H1 (cell line): ENCODE results near the gene TMEM220. TPM values are rescaled to one million over a fixed set of nuclear protein-coding genes. Genes with fewer than 3 reads are reported as not detected.

ENCODE experiments used
- polyA plus RNA-seq, 7 experiments: library from polyadenylated mRNA; depleted of rRNA in 3 of 7; stranded (reverse) in 5 of 7; unstranded in 2 of 7; fragments of >200 nt in 5 of 7; fragments of 200-250 nt in 2 of 7; gene quantifications; 1 replicate in 5 of 7; 2 replicates in 1 of 7; 4 replicates in 1 of 7; pipeline versions ENCODE4 v1.2.1 to v1.2.3, GENCODE V29; 2011 to 2013; ENCODE audit warnings: missing spikeins in 2 of 7, mixed read lengths in 2 of 7
- total RNA-seq: library from RNA; stranded (reverse); fragmentation: NEBNext Ultra II Directional; extraction: Animal tissue kit (Norgen Biotek cat#: 25700); gene quantifications from 2 replicates; pipeline ENCODE4 v1.2.1, GENCODE V29; 2021
- TF ChIP-seq, protein P1 (sequence below): fragments of 300-600 bp; sonication (generic); IDR thresholded peaks from 2 replicates; pipeline ENCODE4 v1.7.1; 2012; ENCODE audit warnings: low read length, moderate library complexity, mild to moderate bottlenecking, inconsistent platforms; ENCODE audit not compliant: insufficient replicate concordance

Gene TMEM220
- total and polyA plus RNA-seq, 2 of the 8 experiments (the other 6 are each of a cell fraction or from before 2014, with no cell fraction given), result 3.8 to 4.1 TPM

DNA sequence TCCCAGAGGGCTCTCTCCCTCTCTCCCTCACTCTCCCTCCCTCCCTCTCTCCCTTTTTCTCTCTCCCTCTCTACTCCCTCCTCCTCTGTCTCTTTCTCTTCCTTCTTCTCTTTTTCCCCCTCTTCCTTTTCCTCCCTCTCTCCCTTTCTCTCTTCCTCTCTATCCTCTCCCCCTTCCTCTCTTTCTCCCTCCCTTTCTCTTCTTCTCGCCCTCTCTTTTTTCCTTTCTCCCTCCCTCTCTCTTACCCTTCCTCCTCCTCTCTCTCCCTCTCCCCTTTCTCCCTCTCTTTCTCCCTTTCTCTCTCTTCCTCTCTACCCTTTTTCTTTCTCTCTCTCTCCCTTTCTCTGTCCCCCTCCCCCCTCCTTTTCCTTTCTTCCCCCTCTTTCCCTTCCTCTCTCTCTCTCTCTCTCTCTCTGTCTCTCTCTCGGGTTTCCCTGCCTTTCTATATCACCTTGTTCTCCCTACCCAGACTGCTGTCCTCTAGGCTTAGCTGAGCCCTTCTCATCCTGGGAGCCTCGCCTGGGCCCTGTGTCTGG lies 25.8 kb upstream of the TMEM220 start (continued):
- TF ChIP-seq, protein P1, sequence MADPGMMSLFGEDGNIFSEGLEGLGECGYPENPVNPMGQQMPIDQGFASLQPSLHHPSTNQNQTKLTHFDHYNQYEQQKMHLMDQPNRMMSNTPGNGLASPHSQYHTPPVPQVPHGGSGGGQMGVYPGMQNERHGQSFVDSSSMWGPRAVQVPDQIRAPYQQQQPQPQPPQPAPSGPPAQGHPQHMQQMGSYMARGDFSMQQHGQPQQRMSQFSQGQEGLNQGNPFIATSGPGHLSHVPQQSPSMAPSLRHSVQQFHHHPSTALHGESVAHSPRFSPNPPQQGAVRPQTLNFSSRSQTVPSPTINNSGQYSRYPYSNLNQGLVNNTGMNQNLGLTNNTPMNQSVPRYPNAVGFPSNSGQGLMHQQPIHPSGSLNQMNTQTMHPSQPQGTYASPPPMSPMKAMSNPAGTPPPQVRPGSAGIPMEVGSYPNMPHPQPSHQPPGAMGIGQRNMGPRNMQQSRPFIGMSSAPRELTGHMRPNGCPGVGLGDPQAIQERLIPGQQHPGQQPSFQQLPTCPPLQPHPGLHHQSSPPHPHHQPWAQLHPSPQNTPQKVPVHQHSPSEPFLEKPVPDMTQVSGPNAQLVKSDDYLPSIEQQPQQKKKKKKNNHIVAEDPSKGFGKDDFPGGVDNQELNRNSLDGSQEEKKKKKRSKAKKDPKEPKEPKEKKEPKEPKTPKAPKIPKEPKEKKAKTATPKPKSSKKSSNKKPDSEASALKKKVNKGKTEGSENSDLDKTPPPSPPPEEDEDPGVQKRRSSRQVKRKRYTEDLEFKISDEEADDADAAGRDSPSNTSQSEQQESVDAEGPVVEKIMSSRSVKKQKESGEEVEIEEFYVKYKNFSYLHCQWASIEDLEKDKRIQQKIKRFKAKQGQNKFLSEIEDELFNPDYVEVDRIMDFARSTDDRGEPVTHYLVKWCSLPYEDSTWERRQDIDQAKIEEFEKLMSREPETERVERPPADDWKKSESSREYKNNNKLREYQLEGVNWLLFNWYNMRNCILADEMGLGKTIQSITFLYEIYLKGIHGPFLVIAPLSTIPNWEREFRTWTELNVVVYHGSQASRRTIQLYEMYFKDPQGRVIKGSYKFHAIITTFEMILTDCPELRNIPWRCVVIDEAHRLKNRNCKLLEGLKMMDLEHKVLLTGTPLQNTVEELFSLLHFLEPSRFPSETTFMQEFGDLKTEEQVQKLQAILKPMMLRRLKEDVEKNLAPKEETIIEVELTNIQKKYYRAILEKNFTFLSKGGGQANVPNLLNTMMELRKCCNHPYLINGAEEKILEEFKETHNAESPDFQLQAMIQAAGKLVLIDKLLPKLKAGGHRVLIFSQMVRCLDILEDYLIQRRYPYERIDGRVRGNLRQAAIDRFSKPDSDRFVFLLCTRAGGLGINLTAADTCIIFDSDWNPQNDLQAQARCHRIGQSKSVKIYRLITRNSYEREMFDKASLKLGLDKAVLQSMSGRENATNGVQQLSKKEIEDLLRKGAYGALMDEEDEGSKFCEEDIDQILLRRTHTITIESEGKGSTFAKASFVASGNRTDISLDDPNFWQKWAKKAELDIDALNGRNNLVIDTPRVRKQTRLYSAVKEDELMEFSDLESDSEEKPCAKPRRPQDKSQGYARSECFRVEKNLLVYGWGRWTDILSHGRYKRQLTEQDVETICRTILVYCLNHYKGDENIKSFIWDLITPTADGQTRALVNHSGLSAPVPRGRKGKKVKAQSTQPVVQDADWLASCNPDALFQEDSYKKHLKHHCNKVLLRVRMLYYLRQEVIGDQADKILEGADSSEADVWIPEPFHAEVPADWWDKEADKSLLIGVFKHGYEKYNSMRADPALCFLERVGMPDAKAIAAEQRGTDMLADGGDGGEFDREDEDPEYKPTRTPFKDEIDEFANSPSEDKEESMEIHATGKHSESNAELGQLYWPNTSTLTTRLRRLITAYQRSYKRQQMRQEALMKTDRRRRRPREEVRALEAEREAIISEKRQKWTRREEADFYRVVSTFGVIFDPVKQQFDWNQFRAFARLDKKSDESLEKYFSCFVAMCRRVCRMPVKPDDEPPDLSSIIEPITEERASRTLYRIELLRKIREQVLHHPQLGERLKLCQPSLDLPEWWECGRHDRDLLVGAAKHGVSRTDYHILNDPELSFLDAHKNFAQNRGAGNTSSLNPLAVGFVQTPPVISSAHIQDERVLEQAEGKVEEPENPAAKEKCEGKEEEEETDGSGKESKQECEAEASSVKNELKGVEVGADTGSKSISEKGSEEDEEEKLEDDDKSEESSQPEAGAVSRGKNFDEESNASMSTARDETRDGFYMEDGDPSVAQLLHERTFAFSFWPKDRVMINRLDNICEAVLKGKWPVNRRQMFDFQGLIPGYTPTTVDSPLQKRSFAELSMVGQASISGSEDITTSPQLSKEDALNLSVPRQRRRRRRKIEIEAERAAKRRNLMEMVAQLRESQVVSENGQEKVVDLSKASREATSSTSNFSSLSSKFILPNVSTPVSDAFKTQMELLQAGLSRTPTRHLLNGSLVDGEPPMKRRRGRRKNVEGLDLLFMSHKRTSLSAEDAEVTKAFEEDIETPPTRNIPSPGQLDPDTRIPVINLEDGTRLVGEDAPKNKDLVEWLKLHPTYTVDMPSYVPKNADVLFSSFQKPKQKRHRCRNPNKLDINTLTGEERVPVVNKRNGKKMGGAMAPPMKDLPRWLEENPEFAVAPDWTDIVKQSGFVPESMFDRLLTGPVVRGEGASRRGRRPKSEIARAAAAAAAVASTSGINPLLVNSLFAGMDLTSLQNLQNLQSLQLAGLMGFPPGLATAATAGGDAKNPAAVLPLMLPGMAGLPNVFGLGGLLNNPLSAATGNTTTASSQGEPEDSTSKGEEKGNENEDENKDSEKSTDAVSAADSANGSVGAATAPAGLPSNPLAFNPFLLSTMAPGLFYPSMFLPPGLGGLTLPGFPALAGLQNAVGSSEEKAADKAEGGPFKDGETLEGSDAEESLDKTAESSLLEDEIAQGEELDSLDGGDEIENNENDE, result no peak
- TF ChIP-seq, all 59 proteins: peak for 0
